Measurements from ENCODE around the gene SHROOM2.

The SHROOM2 gene

DNA sequence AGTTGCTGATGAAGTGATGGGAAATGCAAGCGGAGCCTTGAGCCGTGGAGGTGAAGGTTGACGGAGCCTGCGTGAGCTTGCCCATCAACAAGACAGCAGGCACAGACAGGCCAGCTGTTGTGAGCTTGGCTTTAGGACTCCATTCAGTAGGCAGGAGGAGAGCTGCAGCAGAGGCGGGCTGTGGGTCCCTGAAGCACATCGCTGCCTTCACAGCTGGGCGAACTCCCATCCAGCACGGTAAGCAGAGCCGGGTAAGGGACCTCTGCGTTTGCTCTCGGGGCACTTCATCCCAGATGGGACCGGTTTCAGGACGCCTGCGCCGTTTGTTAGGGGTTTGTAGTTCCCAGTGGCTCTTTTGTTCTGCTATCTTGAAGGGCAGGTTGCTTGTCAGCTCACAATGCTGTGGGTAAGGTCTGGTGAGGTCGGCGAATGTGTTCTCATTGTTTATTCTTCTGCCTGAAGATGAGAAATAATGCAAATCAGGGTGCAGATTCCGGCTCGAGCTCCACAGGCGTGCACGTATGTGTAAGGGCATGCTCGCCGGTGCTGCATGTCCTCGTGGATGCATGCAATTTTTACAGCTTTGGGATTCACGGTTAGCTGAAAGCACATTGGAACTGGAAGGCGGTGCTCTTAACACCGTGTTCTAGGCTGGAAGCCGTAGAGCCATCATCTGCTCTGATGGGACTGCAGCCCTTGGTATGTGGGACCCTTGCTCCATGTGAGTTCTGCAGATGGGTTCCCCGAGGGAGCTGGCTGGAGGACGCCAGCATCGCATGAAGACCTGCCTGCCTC lies 126.3 kb downstream of the SHROOM2 start:
- TF ChIP-seq POLR2A (IDR thresholded peaks at IDR 0.05; ENCODE audit: low read depth, low read length) (no peak), POU2F2 (IDR thresholded peaks at IDR 0.05; ENCODE audit: low read depth, low read length) (no peak), TAF1 (IDR thresholded peaks at IDR 0.05; ENCODE audit: low read depth, low read length) (no peak), POLR2AphosphoS5 (IDR thresholded peaks at IDR 0.05; ENCODE audit: low read depth, low read length) (no peak), SPI1 (IDR thresholded peaks at IDR 0.05; ENCODE audit: low read depth, low read length) (no peak), PAX5 (IDR thresholded peaks at IDR 0.05; ENCODE audit: insufficient read depth, low read length, severe bottlenecking) (no peak)
- no peak for FAIRE-seq
- no peak for DNase-seq (ENCODE audit: insufficient read length, low spot score)

DNA sequence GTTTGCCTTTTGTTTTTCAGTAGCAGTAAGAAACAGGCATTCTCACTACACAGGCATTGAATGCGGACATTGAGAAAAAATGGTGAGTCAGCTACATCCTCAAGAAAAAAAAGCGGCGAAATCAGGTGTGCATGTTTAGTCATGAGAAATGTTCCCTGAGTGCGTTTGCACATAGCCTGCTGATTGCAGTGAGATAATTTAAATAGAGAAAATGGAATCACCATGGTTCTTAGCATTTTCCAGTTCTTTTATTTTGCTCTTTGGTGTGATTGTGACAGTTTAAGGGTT lies 126.9 kb downstream of the SHROOM2 start:
- FAIRE-seq, result no peak
- DNase-seq (ENCODE audit: insufficient read length, low spot score), result no peak
- TF ChIP-seq PAX5 (IDR thresholded peaks at IDR 0.05; ENCODE audit: insufficient read depth, low read length, severe bottlenecking) (no peak), POLR2AphosphoS5 (IDR thresholded peaks at IDR 0.05; ENCODE audit: low read depth, low read length) (no peak), SPI1 (IDR thresholded peaks at IDR 0.05; ENCODE audit: low read depth, low read length) (no peak), TAF1 (IDR thresholded peaks at IDR 0.05; ENCODE audit: low read depth, low read length) (no peak), POU2F2 (IDR thresholded peaks at IDR 0.05; ENCODE audit: low read depth, low read length) (no peak), POLR2A (IDR thresholded peaks at IDR 0.05; ENCODE audit: low read depth, low read length) (no peak)

DNA sequence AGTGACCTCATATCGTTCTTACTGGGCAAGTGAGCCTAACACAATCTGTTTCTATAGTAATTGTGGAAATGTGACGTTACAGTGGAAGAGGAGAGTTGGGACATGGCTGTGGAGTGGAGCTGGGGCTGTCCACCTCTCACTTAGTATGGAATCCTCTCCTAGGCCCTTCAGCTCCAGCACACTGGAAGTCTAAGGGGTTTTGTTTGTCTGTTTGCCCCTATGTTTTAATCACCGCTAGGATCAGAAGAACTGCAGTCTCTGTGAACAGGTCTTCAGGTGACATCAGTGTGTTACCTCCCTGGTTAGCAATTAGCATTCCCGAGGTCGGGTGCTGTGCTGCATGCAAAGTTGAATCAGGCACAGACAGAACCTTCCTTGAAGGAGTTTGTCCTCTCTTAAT lies 131.6 kb downstream of the SHROOM2 start:
- DNase-seq (ENCODE audit: insufficient read length, low spot score) (no peak), FAIRE-seq (no peak)
- TF ChIP-seq PAX5 (IDR thresholded peaks at IDR 0.05; ENCODE audit: insufficient read depth, low read length, severe bottlenecking) (no peak), POLR2A (IDR thresholded peaks at IDR 0.05; ENCODE audit: low read depth, low read length) (no peak), POLR2AphosphoS5 (IDR thresholded peaks at IDR 0.05; ENCODE audit: low read depth, low read length) (no peak), SPI1 (IDR thresholded peaks at IDR 0.05; ENCODE audit: low read depth, low read length) (no peak), TAF1 (IDR thresholded peaks at IDR 0.05; ENCODE audit: low read depth, low read length) (no peak), POU2F2 (IDR thresholded peaks at IDR 0.05; ENCODE audit: low read depth, low read length) (no peak)

DNA sequence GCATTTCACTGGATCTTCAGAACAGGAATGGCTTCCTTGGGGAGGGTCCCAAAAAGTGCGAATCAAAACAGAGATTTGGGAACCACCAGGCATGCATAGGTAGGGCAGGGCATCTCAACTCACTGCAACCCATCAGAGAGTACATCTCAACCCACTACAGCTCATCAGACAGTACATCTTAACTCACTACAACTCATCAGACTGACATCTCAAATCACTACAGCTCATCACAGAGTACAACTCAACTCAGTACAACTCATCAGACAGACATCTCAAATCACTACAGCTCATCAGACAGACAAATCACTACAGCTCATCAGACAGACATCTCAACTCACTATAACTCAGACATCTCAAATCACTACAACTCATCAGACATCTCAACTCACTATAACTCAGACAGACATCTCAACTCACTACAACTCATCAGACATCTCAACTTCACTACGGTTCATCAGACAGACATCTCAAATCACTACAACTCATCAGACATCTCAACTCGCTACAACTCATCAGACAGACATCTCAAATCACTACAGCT lies 133.5 kb downstream of the SHROOM2 start:
- DNase-seq (ENCODE audit: insufficient read length, low spot score), result no peak
- no peak for TF ChIP-seq POLR2A (IDR thresholded peaks at IDR 0.05; ENCODE audit: low read depth, low read length)
- TF ChIP-seq POLR2AphosphoS5 (IDR thresholded peaks at IDR 0.05; ENCODE audit: low read depth, low read length), result no peak
- no peak for TF ChIP-seq PAX5 (IDR thresholded peaks at IDR 0.05; ENCODE audit: insufficient read depth, low read length, severe bottlenecking)
- no peak for TF ChIP-seq POU2F2 (IDR thresholded peaks at IDR 0.05; ENCODE audit: low read depth, low read length)
- no peak for TF ChIP-seq SPI1 (IDR thresholded peaks at IDR 0.05; ENCODE audit: low read depth, low read length)
- no peak for TF ChIP-seq TAF1 (IDR thresholded peaks at IDR 0.05; ENCODE audit: low read depth, low read length)
- FAIRE-seq, result no peak

DNA sequence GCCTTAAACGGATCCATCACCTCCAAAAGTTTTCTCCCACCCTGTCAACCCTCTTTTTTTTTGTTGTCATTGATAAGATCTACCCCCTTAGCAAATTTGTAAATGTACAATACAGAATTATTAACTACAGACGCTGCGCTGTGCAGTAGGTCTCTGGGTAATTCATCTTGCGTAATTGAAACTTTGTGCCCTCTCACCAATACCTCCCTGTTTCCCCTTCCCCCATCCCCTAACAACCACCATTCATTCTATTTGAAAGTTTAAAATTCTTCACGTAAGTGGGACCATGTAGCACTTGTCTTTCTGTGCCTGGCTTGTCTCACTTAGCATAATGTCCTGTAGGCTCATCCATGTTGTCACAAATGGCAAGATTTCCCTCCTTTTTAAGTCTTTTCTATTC lies 135.2 kb downstream of the SHROOM2 start:
- TF ChIP-seq PAX5 (IDR thresholded peaks at IDR 0.05; ENCODE audit: insufficient read depth, low read length, severe bottlenecking) (no peak), POU2F2 (IDR thresholded peaks at IDR 0.05; ENCODE audit: low read depth, low read length) (no peak), SPI1 (IDR thresholded peaks at IDR 0.05; ENCODE audit: low read depth, low read length) (no peak), POLR2AphosphoS5 (IDR thresholded peaks at IDR 0.05; ENCODE audit: low read depth, low read length) (no peak), POLR2A (IDR thresholded peaks at IDR 0.05; ENCODE audit: low read depth, low read length) (no peak)
- DNase-seq (ENCODE audit: insufficient read length, low spot score), result no peak
- no peak for FAIRE-seq

DNA sequence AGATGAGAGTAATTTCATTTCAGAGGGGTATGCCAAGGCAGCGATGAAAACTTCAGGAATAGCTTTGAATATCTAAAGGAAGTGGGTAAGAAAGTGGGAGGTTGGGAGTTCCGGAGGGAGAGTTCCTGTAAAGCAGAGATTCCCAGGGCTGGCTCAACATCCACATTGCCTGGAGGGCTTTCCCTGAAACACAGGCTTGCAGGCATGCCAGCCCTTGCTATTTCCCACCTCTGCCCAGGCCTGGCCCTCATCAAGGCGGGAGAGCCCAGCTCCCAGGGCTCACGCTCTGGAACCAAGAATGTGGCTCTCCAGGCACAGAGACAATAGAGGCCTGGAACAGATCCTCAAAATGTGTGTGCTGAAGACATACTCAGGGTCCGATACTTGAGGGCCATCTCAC lies 137.1 kb downstream of the SHROOM2 start:
- FAIRE-seq, result no peak
- DNase-seq (ENCODE audit: insufficient read length, low spot score), result no peak

DNA sequence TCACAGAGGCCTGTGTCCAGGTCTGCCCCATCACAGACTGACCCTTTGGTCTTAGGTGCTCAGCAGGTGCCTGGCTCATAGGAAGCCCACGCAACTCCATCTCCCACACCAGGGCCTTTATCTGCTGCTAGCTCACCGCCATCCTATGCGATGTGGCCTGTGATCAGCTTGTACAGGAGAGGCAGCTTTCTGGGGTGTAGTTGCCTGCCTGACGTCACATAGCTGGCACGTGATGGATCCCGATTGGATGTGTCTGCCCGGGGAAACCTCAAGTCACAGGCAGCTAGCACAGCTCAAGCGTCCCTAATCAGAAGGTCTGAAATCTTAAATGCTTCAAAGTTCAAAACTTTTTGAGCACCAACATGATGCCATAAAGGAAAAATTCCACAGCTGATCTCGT lies 139.8 kb downstream of the SHROOM2 start:
- TF ChIP-seq PAX5 (IDR thresholded peaks at IDR 0.05; ENCODE audit: insufficient read depth, low read length, severe bottlenecking) (no peak), POLR2AphosphoS5 (IDR thresholded peaks at IDR 0.05; ENCODE audit: low read depth, low read length) (no peak), SPI1 (IDR thresholded peaks at IDR 0.05; ENCODE audit: low read depth, low read length) (no peak), POU2F2 (IDR thresholded peaks at IDR 0.05; ENCODE audit: low read depth, low read length) (no peak), POLR2A (IDR thresholded peaks at IDR 0.05; ENCODE audit: low read depth, low read length) (no peak), TAF1 (IDR thresholded peaks at IDR 0.05; ENCODE audit: low read depth, low read length) (no peak)
- FAIRE-seq (no peak), DNase-seq (ENCODE audit: insufficient read length, low spot score) (no peak)

More for the DNA sequence above, 137.1 kb downstream of the SHROOM2 start:
- TF ChIP-seq PAX5 (IDR thresholded peaks at IDR 0.05; ENCODE audit: insufficient read depth, low read length, severe bottlenecking) (no peak), POU2F2 (IDR thresholded peaks at IDR 0.05; ENCODE audit: low read depth, low read length) (no peak), POLR2A (IDR thresholded peaks at IDR 0.05; ENCODE audit: low read depth, low read length) (no peak), POLR2AphosphoS5 (IDR thresholded peaks at IDR 0.05; ENCODE audit: low read depth, low read length) (no peak), SPI1 (IDR thresholded peaks at IDR 0.05; ENCODE audit: low read depth, low read length) (no peak), TAF1 (IDR thresholded peaks at IDR 0.05; ENCODE audit: low read depth, low read length) (no peak)

DNA sequence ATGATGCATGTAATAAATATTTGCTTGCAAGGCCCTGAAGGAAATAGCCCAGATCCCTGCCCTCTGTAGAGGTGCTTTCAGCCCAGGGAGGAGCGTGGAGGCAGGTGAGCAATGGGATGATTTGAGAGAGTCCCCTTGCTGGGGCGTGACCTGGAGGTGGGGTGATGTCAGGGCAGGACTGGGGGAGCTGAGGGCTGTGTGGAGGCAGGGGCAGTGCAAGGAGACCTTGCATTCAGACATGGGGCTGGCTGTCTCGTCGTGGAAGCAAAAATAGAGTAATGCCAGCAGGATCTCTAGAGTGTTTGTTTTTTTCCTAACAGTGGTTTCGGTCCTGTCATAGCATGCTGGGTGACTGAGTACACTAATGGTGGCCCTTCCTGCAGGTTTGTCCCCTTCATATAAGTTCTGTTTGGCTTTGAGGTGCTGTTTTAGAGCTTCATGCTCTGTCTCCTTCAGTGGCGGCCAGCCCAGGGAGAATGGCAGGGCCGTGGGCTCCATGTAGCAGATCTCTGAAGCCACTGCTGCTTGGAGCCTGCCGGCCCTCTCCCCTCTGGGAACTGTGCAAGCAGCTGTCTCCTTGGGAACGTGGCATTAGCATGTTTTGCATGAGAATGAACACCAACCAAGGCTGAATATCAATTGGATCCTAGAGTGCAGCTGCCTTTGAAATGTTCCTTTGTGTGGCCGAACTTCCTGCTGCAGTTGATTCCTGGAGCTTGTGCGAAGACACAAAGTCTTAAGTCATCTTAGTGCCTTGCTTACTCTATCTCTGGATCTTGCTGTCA lies 141.7 kb downstream of the SHROOM2 start:
- TF ChIP-seq POU2F2 (IDR thresholded peaks at IDR 0.05; ENCODE audit: low read depth, low read length) (no peak), POLR2A (IDR thresholded peaks at IDR 0.05; ENCODE audit: low read depth, low read length) (no peak), PAX5 (IDR thresholded peaks at IDR 0.05; ENCODE audit: insufficient read depth, low read length, severe bottlenecking) (no peak), POLR2AphosphoS5 (IDR thresholded peaks at IDR 0.05; ENCODE audit: low read depth, low read length) (no peak), TAF1 (IDR thresholded peaks at IDR 0.05; ENCODE audit: low read depth, low read length) (no peak), SPI1 (IDR thresholded peaks at IDR 0.05; ENCODE audit: low read depth, low read length) (no peak)
- no peak for FAIRE-seq
- no peak for DNase-seq (ENCODE audit: insufficient read length, low spot score)

DNA sequence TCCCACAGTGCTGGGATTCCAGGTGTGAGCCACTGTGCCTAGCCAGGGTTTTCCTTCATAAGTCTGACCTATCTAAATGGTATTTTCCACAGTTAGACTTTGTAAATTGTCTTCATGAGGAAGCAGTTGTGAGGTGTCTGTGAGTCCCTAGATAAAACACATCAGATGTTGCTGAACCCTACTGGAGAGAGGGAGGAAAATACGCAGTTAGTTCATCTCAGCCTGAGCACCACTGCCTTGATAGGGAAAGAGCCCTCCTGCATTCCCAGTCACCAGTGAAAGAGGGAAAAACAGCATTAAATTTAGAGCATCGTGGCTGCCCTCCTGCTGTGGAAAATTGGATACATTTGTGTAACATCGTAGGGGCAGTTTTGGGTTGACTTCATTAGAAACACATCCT lies 149.2 kb downstream of the SHROOM2 start:
- FAIRE-seq (no peak), DNase-seq (ENCODE audit: insufficient read length, low spot score) (no peak)
- TF ChIP-seq POLR2A (IDR thresholded peaks at IDR 0.05; ENCODE audit: low read depth, low read length) (no peak), SPI1 (IDR thresholded peaks at IDR 0.05; ENCODE audit: low read depth, low read length) (no peak), POLR2AphosphoS5 (IDR thresholded peaks at IDR 0.05; ENCODE audit: low read depth, low read length) (no peak), TAF1 (IDR thresholded peaks at IDR 0.05; ENCODE audit: low read depth, low read length) (no peak), POU2F2 (IDR thresholded peaks at IDR 0.05; ENCODE audit: low read depth, low read length) (no peak), PAX5 (IDR thresholded peaks at IDR 0.05; ENCODE audit: insufficient read depth, low read length, severe bottlenecking) (no peak)
